Activated T-cell treated with anti-CD3 and anti-CD28 coated beads, Interleukin-2, amount 50 U/mL, for 1 hour (primary cell): Measurements from ENCODE around the gene MICB.
A peak's percentile ranks its signal among the peaks of the same experiment; 100 is the strongest.
"Not testable (repeated sequence)": the region's sequence is repeated elsewhere in the genome, so short reads cannot be mapped to it uniquely, and the experiment has no call there.

Experiments used
- DNase-seq: peaks from one replicate; pipeline ENCODE4 v3.0.0-alpha.2; 2020

MICB gene

DNA sequence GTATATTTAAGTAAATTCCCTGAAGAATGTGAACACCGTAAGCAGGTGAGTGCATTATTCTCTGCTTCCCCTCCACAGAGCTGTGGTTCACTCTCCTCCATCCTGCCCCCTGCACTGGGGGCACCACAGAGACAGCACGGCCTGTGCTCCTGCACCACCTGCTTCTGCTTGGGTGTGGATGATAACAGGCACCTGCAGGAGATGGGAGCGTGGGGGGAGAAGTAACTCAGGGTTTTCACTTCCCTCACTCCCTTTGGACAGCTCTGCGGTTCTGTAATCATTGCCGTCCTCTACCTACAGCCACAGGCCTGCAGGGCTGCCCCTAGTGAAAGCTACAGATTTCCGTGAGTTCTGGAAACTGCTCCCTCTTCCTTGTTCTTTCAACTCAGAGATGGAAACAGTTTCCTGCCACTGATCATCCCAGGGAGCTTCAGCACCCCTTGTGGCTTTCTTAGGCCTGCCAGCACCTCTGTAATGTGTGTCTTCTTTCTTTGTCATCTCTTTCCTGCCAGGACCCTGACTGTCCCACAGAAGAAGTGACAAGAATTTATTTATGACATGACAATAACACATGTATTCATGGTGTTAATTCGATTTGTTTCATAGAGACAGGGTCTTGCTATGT lies 21.3 kb upstream of the MICB start:
- DNase-seq: no peak

DNA sequence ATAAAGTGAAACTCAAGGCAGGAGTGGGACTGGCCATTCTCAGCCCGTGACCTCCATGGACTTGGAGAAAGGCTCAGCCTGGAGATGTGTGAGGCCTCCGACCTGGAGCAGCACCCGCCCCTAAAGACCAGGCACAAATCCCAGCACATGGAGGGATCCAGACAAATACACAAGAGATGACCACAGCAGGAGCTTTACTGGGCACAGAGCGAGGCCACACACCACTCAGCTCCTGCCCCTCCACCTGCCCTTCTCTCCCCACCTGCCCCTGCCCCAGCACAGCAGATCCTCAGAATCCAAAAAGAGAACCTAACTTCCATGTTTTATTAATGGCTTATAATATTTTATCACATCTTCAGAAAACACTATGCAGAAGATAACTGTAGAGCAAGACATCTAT lies 20.4 kb upstream of the MICB start:
- no peak for DNase-seq

DNA sequence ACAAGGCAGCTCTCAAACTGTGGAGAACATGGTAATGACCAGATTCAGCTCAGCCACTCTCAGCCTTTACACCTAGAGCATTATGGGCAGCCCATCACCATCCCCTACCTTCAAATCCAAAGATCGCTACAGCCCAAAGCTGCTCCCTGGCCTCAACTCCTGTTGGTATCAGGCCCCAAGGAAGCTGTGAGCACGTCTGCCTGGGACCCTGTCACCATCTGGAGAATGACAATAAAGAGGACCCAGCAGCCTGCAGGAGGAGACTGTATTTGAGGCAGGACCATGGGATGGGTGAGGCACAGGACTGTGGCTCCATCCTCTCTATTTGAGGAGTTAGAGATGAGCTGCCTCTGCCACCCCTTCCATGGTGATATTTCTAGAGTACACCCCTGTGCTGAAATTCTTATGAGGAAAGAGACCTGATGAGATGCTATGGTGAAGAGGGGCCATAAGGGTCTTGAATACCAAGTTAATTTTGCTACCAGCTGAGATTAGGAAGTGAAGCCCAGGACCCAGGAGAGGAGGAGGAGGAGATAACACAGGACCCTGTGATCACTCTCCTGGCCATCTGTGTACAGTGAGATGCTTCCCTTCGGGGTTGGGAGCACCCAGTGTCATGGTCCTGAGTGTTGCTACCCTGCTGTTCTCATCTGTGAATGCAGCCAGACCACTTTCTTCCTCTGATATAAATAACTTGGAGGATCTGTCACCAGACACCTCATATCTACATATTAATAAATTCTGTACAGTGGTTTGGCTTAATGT lies 19.6 kb upstream of the MICB start:
- DNase-seq: no peak

DNA sequence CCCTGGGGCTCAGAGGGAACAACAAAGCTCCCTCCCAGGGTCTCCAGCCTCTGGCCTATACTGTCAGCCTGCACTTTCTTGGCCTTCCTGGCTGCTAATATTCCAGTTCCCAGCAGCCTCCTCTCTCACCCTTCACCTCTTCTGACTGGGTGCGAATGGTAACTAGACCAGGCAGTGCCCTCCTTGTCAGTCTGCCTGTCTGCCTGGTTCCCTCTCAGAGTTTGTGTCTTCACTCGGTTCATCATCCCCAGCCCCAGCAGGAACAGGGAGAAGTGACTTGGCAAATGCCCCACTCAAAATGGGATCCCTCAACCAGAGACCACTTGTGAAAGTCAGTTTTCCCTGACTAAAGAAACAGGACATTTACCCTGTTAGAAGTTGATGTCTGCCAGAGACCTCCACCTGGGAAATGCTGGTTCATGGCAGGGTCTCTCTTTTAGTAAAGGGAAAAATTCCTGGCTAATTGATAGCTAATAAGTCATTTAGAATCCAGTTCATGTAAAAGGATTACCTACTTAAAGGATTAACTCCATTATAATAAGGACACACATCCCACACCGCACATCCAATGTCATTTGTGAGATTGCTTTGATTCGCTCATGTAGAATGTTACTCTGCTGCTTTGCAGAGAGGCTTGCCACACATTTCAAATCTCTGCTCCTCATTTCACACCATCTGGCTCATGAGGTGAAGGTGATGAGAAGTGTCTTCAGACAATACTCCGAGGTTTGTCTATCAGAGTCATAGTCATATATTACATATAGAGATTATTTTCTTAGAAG lies 18.6 kb upstream of the MICB start:
- DNase-seq: no peak

DNA sequence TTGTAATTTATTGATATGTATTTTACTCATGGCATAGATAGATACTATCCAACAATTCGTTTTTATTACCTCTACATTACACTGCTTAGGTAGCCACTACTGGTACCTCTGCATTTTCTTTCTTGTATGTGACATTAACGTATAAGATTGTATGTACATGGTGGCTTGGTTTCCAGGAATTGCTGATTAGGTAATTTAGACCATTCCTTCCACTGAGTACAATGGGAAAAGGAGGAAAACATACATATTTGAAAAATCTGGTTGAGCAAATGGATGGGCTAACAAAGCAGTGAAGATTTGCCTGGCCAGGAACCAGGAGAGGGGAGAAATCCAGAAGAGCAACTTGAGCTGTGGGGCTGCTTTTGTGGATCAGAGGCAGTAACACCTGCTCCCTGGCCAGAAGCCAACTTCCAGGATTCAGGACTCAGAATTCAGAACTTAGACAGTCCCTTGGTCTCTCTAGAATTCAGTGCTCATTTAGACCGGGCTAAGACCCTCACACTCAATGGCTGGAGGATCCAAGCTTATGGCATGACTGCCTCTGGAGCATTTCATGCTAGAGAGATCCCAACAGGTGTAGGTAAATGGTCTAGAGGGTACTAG lies 17.9 kb upstream of the MICB start:
- DNase-seq: no peak

DNA sequence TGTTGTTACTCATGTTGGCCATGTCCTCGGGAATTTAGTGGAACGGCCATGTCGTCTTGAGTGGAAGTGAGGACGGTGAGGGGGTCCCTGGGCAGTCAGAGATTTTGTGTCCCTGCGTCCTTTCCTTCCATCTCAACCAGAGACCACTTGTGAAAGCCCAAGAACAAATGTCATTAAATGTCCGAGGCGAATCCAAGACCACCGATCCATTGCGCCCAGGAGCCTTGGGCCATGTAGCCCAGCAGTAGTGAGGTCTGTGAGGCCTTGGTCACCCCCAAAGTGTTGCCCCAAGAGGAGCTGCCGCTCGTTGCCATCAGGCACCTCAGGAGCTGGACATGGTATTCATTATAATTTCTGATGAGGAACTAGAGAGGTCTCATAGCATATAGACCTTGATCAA lies 17.4 kb upstream of the MICB start:
- no peak for DNase-seq

DNA sequence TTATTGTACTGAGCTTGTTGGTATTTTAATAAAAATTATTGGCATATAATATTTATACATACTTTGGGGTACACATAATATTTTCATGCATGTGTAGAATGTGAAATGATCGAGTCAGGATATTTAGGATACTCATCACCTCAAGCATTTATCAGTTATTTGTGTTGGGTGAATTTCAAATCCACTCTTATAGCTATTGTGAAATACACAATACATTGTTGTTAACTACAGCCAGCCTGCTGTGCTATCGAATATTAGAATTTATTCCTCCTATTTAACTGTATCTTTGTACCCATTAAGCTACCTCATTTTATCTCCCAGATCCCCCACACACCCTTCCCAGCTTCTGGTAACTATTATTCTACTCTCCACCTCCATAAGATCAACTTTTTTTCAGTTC lies 14.6 kb upstream of the MICB start:
- no peak for DNase-seq

DNA sequence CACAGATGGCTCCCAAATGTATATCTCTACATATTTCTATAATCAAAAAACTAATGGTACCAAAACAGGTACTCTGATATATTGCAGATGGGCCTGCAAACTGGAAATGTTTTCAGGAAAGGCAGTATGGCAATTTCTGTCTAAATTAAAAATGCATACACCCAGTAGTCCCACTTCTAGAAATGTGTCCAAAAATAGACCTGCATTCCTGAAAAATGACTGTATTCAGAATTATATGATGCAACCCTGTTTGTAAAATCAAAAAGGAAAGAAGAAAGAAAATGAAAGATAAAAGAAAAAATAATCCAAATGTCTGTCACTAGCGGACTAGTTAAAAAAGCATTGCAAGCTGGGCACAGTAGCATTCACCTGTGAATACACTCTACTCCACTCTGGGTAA lies 12.9 kb upstream of the MICB start:
- no peak for DNase-seq

DNA sequence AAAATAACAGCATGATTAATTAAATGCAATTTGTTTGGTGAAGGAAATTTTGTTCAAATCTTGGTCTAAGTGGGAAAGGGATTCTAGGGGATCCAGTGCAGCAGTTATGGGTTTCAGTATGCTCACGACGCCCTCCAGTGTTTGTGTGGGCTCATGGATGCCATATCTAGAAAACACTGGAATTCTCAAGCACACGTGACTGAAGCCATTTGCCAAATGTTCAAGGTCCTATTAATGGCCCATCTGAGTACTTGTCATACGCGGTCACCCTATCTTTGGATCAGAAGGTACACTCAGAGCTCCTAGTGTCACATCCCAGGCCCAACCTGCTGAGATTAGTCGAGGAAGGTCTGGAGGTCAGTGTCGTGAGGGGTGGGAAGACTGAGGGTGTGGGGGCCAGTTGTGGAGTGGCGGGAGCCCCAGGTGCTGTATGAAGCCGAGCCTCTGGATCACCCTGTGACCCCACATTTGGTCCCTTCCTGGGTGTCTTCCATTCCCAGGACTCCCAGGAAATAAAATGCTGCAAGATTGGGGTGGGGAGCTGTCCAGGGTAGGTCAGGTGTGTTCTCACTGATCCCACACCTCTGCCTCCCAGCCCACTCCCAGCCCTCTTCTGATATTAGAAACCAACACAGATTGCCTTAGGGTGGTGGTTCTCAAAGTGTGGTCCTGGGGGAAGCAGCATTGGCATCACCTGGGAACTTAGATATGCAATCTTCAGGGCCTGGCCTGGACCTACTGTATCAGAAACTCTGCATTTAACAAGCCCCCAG lies 11.7 kb upstream of the MICB start:
- DNase-seq: not testable (repeated sequence)

DNA sequence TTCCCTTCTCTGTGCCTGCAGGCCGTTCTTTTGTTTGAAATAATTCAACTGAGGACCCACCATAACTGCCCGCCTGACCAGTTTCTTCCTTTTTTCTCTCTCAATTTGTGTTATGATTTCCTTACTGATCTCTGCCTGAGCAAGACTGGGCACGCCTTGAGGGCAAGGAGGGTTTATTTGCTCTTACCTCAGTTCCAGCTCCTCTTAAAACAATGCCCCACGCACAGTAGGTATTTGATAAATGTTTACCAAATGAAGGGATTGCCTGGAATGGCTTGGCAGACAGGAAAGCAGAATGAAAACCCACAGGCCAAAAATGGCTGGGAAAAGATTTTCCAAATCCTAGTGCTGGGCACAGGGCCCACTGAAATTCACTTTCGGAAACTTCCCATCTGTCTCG lies 10.3 kb upstream of the MICB start:
- not testable (repeated sequence) for DNase-seq

DNA sequence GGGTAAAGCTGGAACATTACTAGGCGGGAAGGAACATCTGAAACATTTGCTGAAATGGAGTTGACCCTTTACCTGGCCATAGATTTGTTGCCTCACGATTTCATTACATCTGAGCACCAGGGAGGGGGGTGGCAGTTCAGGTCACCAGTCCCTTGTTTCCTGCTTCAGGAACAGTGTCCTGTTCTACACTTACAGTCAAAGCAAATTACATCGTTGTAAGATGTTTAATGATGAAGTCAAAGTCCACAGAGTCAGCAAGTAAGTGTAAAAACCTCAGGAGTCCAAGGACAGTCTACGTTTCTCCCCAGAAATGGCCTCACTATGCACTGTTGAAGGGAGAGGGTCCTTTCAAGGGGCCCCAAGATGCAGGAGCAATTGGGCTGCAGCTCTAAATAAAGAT lies 8.9 kb upstream of the MICB start:
- DNase-seq: no peak

DNA sequence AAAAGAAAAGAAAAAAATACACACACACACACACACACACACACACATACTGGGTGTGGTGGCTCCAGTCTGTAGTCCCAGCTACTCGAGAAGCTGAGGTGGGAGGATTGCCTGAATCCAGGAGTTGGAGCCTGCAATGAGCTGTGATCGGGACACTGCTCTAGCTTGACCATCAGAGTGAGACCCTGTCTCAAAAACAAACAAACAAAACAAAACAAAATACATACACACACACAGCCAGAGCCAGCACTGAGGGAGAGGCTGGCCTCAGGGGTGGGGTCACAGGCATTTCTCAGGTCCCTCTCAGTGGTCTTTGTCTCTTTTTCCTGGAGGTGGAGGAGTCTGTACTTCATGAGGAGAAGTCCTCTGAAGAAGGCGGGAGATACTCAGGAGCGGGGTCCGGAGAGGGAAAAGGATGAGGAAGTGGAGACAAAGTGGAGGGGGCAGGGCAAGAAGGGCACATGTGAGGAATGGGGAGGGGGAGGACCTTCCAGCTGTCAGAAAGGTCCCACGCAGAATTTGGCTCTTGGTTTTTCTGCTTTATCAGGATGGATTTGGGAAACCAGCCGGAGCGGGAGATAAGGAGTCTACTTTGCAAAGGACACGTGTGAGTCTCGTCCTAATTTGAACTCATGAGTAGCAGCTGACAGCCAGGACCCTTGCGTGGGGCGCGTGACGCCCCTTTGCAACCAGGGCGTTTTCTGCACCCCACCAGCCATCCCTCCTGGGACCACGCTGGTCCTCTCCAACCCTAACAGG lies 7.7 kb upstream of the MICB start:
- DNase-seq: no peak

DNA sequence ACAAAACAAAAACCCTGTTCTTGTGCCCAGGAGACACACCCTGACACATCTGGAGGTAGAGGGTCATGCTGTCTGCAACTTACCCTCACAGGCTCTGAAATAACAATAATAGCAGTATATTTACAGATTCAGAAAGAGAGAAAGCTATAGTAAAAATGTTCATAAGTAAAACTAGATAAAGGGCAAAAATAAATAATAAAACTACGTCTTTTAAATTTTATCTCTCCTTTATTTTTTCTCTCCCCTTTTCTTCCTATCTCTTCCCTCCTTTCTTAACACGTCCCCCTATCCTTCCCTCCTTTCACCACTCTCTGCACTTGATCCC lies 4.4 kb upstream of the MICB start:
- DNase-seq: not testable (repeated sequence)

DNA sequence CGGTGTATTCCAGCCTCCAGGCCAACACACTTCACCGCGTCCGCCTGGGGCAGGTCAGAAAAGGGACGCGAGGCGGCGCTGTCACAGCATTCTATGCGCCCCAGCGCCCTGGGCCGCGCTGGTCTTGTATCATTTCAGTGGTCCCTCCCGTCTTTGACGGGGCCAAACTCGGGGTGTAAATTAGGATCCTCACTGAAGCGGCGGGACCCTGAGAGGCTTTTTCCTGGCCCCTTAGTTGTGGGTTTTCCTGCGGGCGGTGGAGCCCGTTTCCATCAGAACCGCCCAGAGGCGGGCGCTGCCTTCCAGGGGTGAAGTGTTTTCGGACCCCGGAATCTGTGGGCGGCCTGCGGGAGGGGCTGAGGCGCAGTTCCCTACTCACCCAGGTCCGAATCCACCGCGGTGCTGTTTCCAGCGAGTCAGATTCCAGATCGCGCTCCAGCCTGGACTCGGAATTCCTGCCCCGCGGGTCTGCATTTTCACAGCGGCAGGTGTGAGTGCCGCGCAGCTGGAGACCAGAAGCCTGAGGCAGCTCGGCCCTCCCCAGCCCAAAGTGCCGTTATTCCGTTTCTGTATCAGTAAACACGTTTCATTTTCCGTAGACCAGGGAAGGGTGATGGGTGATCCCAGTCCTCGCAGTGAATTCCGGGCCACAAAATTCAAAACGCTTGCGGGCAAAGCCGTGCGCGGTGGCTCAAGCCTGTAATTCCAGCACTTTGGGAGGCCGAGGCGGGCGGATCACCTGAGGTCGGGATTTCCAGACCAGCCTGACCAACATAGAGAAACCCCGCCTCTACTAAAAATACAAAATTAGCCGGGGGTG lies 3.9 kb upstream of the MICB start:
- peak; percentile 82 for DNase-seq

DNA sequence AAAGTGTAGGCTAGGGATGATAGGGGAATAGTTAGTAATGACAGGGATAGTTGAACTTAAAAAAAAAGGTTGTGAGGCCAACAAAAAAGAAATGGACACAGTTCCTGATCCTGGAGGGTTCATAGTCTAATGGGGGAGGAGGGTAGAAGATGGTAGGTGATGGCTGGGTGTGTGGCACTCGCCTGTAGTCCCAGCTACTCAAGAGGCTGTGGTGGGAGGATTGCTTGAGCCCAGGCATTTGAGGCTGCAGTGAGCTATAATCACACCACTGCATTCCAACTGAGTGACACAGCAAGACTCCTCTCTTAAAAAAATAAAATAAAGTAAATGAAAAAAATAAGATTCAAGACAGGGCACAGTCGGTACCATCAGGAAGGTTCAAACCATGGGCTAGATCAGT lies 2.4 kb upstream of the MICB start:
- no peak for DNase-seq

DNA sequence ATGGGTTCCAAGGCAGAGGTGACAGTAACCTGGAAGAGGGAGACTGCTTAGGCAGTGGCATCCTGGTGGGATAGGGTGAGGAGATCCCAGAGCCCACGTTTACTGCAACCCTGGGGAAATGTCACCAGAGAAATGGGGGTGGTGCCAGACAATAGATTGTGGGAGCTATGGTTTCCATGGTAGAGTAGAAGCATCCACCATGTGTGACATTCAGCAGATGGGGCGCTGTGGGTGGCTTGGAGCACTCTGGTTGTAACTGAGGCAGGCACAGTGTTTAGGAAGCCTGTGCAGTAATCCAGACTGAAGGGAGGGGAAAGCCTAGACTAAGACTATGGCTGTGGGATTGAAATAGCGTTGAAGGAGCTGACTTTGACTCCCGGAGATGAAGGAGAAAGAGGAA lies 1.1 kb upstream of the MICB start:
- DNase-seq: not testable (repeated sequence)

DNA sequence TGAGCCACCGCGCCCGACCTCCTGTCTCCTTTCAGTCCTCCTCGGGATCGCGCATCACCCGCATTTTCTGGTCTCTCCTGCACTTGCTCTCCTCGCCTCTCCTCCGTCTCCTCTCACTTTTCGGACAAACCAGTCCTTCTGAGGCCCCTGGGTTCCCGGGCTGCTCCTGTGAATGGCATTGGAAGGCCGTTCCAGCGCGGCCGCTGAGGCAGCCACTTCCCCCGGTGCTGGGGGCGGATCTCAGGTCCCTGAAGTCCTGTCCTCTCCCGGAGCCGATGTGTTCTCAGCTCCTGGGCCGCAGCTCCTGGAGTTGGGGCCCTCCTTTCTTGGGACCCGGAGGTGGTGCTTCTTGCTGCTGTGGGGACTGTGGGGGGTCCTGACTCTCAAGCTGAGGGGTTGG lies 803 bp downstream of the MICB start:
- DNase-seq: no peak

DNA sequence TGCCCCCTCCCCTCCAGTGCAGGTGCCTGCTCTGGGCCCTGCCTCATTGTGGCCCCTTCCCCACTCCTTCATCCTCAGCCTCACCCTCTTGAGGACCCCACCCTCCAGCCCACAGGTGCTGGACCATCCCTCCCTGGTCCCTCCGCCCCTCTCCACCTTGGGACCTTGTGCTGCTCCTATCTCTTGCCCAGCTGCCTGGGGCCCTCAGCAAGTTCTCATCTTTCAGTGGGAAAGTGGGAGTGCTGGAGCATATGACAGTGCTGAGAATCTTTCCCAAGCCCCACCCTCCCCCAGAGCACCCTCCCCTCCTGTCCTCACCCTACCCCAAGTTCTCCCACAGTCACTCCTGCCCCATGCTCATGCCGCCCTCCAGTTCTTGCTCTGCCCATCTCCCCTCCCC lies 1.7 kb downstream of the MICB start:
- DNase-seq: not testable (repeated sequence)

DNA sequence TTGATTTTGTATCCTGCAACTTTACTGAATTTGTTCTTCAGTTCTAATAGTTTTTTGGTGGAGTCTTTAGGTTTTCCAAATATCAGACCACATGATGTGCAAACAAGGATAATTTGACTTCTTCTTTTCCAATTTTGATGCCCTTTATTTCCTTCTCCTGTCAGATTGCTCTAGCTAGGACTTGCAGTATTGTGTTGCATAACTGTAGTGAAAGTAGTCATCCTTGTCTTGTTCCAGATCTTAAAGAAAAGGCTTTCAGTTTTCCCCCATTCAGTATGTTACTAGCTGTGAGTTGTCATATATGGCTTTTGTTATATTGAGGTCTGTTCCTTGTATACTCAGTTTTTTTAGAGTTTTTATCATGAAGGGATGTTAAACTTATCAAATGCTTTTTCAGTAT lies 4.6 kb downstream of the MICB start:
- DNase-seq: no peak

DNA sequence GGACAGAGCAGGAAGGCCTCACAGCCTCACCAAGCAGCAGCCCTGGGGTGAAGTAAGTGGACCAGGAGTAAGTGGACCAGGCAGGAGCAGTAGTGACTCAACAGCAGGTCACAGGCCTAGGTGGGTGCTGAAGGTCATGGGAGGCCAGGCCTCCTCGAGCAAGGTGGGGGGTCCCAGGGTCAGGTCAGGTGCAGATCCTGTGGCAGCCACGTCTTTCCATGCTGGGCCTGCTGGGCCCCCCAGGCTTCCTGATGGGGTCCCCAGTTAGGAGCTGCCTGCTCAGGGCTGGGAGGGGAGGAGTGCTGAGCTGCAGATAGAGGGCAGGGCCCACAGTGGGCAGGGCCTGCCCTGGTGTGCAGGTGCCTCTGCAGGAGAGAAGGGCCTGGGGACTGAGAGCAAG lies 11.1 kb downstream of the MICB start:
- DNase-seq: not testable (repeated sequence)

DNA sequence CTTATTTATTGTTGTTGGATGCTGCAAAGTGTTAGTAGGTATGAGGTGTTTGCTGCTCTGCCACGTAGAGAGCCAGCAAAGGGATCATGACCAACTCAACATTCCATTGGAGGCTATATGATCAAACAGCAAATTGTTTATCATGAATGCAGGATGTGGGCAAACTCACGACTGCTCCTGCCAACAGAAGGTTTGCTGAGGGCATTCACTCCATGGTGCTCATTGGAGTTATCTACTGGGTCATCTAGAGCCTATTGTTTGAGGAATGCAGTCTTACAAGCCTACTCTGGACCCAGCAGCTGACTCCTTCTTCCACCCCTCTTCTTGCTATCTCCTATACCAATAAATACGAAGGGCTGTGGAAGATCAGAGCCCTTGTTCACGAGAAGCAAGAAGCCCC lies 12.1 kb downstream of the MICB start:
- DNase-seq: no peak
